Naive thymus-derived CD8-positive, alpha-beta T cell (primary cell): ENCODE measurements around the gene RLN2. TPM values are rescaled to one million over a fixed set of nuclear protein-coding genes. Genes with fewer than 3 reads are reported as not detected.
"Not testable (repeated sequence)": the region's sequence is repeated elsewhere in the genome, so short reads cannot be mapped to it uniquely, and the experiment has no call there.

Experiments used
- ATAC-seq, 2 donors: fragments of 150-1000 bp; cut with Tn5 transposase in 1 of 2; sonication (Bioruptor Pico), chemical (Tn5 transposase) in 1 of 2; 1 replicate in 1 of 2; 2 replicates in 1 of 2; pipeline ENCODE4 v1.10.0; 2021; ENCODE audit warnings: mild to moderate bottlenecking in 2 of 2, moderate library complexity in 2 of 2
- POLR2A ChIA-PET: fragments of 350-600 bp; sonication (Branson Sonifier 250); formaldehyde crosslinking; loops from one replicate; lab custom pipeline; 2021; ENCODE audit warnings: antibody characterized with exemption; lab: Charles Lee
- DNase-seq, 10 donors: peaks; one replicate each; pipeline versions ENCODE4 v3.0.0 to v3.0.0-alpha.2; 2020 to 2022
- H3K27ac Mint-ChIP-seq, 10 donors: one replicate each; pipeline ENCODE4 v1.8.0; 2020 to 2022; ENCODE audit warnings: mild to moderate bottlenecking in 10 of 10, mixed read lengths in 10 of 10, moderate library complexity in 4 of 10, inconsistent platforms in 1 of 10
- H3K27me3 Mint-ChIP-seq, 5 donors: one replicate each; pipeline ENCODE4 v1.8.0; 2021 to 2022; ENCODE audit warnings: mixed read lengths in 5 of 5
- H3K36me3 Mint-ChIP-seq, 3 donors: one replicate each; pipeline ENCODE4 v1.8.0; 2020 to 2022; ENCODE audit warnings: mixed read lengths in 3 of 3, mild to moderate bottlenecking in 2 of 3, inconsistent platforms in 1 of 3
- H3K4me1 Mint-ChIP-seq, 4 donors: one replicate each; pipeline ENCODE4 v1.8.0; 2021 to 2022; ENCODE audit warnings: mixed read lengths in 4 of 4
- H3K4me3 Mint-ChIP-seq, 10 donors: one replicate each; pipeline ENCODE4 v1.8.0; 2020 to 2022; ENCODE audit warnings: mild to moderate bottlenecking in 10 of 10, mixed read lengths in 10 of 10, moderate library complexity in 6 of 10, inconsistent platforms in 1 of 10
- H3K9me3 Mint-ChIP-seq, 9 donors: one replicate each; pipeline ENCODE4 v1.8.0; 2020 to 2022; ENCODE audit warnings: mixed read lengths in 9 of 9, mild to moderate bottlenecking in 3 of 9, inconsistent platforms in 1 of 9, moderate library complexity in 1 of 9
- polyA plus RNA-seq, 3 donors: library from polyadenylated mRNA; unstranded; fragments of 300-500 nt; fragmentation: Illumina TruSeq; gene quantifications; one replicate each; pipeline ENCODE4 v1.2.3, GENCODE V29; 2021
- total RNA-seq, 8 experiments: library from RNA in 2 of 8; stranded (reverse) in 2 of 8; gene quantifications; one replicate each; pipeline ENCODE4 v1.2.3 and lab custom pipeline; 2021 to 2026

Gene RLN2
- total and polyA plus RNA-seq, 5 experiments from 2014 or later, result 3.7 to 12.7 (median 7.7) TPM

DNA sequence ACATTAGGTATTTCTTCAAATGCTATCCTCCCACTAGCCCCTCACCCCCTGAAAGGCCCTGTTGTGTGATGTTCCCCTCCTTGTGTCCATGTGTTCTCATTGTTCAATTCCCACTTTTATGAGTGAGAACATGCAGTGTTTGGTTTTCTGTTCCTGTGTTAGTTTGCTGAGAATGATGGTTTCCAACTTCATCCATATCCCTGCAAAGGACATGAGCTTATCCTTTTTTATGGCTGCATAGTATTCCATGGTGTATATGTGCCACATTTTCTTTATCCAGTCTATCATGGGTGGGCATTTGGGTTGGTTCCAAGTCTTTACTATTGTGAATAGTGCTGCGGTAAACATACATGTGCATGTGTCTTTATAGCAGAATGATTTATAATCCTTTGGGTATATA, 11.9 kb upstream of the RLN2 start:
- POLR2A ChIA-PET, H3K27ac Mint-ChIP-seq, DNase-seq, ATAC-seq, H3K27me3 Mint-ChIP-seq: not testable (repeated sequence)
- Mint-ChIP-seq H3K4me3 (peak overlapping the region in 1 of 10 donors; percentile 21), H3K9me3 (peaks cover 0 to 28% (median 13%) of the 10 kb centered on the region in 9 donors), H3K4me1 (peaks cover 6 to 13% (median 9%) of the 10 kb centered on the region in 4 donors), H3K36me3 (peaks cover 13 to 32% (median 25%) of the 10 kb centered on the region in 3 donors)

DNA sequence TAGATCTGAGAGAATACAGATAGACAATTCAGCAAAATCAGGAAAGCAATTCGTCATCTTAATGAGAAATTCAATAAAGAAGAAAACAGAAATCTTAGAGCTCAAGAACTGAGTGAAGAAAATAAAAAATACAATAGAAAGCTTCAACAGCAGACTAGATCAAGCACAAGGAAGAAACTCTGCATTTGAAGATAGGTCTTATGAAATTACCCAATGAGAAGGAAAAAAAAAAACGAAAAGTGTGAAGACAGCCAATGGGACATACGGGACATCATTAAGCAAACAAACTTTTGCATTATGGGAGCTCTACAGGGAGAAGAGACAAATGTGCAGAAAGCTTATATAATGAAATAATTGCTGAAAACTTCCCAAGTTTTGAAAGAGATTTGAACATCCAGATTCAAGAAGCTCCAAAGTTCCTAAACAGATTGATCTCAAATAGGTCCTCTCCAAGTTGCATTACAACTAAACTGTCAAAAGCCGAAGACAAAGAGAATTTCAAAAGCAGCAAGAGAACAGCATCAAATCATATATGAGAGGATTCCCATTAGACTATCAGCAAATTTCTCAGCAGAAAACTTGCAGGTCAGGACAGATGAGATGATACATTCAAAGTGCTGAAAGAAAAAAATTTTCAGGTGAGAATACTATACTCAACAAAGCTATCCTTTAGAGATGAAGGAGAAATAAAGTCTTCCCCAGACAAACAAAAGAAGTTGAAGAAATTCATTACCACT, 10.8 kb upstream of the RLN2 start:
- POLR2A ChIA-PET, result interaction anchor here (0.7 kb wide), 1 partner anchor 12 kb away, joined by 3 read pairs; no protein-coding TSS in a partner anchor

DNA sequence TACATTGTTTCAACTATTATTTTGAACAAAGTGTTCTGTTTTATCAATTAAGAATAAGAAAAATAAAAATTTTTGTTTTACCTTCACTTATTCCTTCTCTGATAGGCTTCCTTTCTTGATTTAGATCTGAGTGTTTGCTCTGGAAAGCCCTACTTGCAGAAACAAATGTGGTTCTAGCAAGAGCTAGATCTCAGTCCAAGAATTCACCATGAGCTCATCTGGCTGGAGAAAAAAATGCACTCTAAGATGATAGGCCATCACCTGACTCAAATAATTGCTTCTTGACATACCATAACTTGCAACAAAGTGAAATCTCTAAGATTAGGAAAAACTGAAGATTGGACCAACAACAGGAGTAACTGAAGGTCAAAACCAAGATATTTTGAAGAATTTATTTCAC, 6.3 kb upstream of the RLN2 start:
- Mint-ChIP-seq H3K4me1 (peaks cover 8 to 26% (median 12%) of the 10 kb centered on the region in 4 donors), H3K27ac (no peak overlapping the region), H3K9me3 (peaks cover 0 to 17% (median 13%) of the 10 kb centered on the region in 9 donors), H3K4me3 (no peak overlapping the region), H3K36me3 (peaks cover 8 to 20% (median 13%) of the 10 kb centered on the region in 3 donors), H3K27me3 (no peaks in the 10 kb centered on the region)
- DNase-seq (no peak), ATAC-seq (no peak)
- POLR2A ChIA-PET, result no interaction called here

More for the DNA sequence above, 10.8 kb upstream of the RLN2 start:
- Mint-ChIP-seq H3K27me3 (no peaks in the 10 kb centered on the region), H3K4me1 (peaks cover 0 to 6% (median 3%) of the 10 kb centered on the region in 4 donors), H3K4me3 (no peak overlapping the region), H3K36me3 (peaks cover 13 to 32% (median 18%) of the 10 kb centered on the region in 3 donors), H3K27ac (peak overlapping the region in 4 of 10 donors; percentile 27 to 59 (median 39)), H3K9me3 (peaks cover 0 to 28% (median 13%) of the 10 kb centered on the region in 9 donors)
- no peak for ATAC-seq
- DNase-seq, result no peak

DNA sequence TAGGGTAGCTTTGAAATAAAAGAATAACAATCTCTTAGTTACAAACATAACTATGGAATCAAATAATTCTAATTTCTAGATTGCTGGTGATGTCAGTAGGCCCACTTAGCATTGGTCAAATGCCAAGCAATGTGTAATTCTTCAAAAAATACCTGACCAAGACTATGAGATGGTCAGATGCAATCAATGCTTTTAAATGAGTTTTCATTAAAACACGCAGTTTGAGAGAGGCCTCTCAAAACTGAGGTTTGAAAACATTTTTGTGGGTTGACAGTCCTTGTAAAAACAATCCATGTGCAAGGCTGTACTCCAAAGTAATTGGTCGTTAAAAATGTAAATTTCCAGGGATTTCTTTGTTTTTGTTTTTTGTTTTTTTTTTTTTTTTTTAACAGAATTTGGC, 1.2 kb upstream of the RLN2 start:
- H3K4me3 Mint-ChIP-seq, result no peak overlapping the region
- H3K9me3 Mint-ChIP-seq, result no peaks in the 10 kb centered on the region
- H3K4me1 Mint-ChIP-seq, result peaks cover 18 to 50% (median 30%) of the 10 kb centered on the region in 4 donors
- DNase-seq (no peak), ATAC-seq (no peak)
- POLR2A ChIA-PET, result no interaction called here
- H3K27me3 Mint-ChIP-seq, result no peaks in the 10 kb centered on the region
- peak overlapping the region in 1 of 10 donors; percentile 19 for H3K27ac Mint-ChIP-seq
- no peaks in the 10 kb centered on the region for H3K36me3 Mint-ChIP-seq

DNA sequence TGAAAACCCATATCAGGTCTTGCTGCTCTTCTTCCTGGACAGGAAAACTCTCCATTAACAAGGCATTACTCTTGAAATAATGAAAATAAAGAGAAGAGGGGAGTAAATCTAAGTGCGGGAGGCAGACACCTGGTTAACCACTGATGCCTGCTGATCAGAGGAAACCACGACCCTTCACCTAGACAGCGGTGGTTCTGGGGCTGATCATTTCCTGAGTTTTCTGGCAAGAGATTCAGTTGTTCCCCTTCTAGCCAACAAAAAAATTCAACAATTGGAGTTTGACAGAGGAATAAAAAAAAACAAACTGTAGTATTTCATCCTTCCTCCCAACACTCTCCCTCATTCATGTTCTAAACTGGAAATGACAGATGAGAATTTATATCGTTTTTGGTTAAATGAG, 3.0 kb downstream of the RLN2 start:
- Mint-ChIP-seq H3K4me1 (peaks cover 14 to 33% (median 26%) of the 10 kb centered on the region in 4 donors), H3K4me3 (peak overlapping the region; percentile 32 to 82 (median 64)), H3K9me3 (peaks cover 0 to 11% (median 6%) of the 10 kb centered on the region in 9 donors), H3K27ac (peak overlapping the region; percentile 33 to 71 (median 56)), H3K36me3 (peaks cover 9 to 23% (median 11%) of the 10 kb centered on the region in 3 donors), H3K27me3 (no peaks in the 10 kb centered on the region)
- peak in 5 of 10 donors; percentile 8 to 32 (median 23) for DNase-seq
- POLR2A ChIA-PET, result no interaction called here
- peak in 1 of 2 donors; percentile 25 for ATAC-seq

DNA sequence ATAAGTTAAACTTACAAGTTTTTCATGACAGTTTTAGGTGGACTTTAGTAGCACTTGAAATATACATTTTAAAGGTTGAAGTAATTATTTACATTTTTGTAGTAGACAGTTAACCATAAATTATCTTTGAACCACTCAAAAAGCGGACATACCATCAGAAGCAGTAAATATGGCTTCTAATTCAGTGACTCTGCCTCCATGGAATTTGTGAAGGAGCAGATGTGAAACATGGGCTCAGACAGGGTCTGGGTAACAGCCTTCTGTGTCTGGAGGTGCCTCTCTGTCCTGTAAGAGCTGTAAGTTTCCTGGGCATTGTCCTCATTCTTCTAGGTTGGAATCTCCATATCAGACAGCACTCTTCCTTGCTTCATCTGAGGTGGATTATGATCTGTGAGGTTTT, 12.4 kb downstream of the RLN2 start:
- Mint-ChIP-seq H3K27ac (no peak overlapping the region), H3K9me3 (peaks cover 9 to 51% (median 26%) of the 10 kb centered on the region in 9 donors), H3K4me1 (peaks cover 0 to 7% (median 3%) of the 10 kb centered on the region in 4 donors), H3K4me3 (no peak overlapping the region), H3K36me3 (peaks cover 18 to 40% (median 29%) of the 10 kb centered on the region in 3 donors), H3K27me3 (peaks cover 0 to 3% (median 0%) of the 10 kb centered on the region in 5 donors)
- no peak for ATAC-seq
- no peak for DNase-seq
- POLR2A ChIA-PET, result no interaction called here

DNA sequence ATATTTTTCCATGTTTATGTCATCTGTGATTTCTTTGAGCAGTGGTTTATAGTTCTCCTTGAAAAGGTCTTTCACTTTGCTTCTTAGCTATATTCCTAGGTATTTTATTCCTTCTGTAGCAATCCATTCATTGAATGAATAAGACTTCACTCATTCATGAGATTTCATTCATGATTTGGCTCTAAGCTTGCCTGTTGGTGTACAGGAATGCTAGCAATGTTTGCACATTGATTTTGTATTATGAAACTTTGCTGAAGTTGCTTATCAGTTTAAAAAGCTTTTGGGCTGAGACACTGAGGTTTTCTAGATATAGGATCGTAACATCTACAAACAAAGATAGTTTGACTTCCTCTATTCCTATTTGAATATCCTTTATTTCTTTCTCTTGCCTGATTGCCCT, 15.9 kb downstream of the RLN2 start:
- H3K9me3 Mint-ChIP-seq, result peaks cover 0 to 40% (median 20%) of the 10 kb centered on the region in 9 donors
- H3K4me1 Mint-ChIP-seq, result peaks cover 0 to 4% (median under 1%) of the 10 kb centered on the region in 4 donors
- DNase-seq (no peak), ATAC-seq (no peak)
- POLR2A ChIA-PET, result no interaction called here
- H3K4me3 Mint-ChIP-seq, result no peak overlapping the region
- peaks cover 0 to 2% (median 0%) of the 10 kb centered on the region in 5 donors for H3K27me3 Mint-ChIP-seq
- H3K27ac Mint-ChIP-seq, result no peak overlapping the region
- peaks cover 0 to 18% (median 11%) of the 10 kb centered on the region in 3 donors for H3K36me3 Mint-ChIP-seq

DNA sequence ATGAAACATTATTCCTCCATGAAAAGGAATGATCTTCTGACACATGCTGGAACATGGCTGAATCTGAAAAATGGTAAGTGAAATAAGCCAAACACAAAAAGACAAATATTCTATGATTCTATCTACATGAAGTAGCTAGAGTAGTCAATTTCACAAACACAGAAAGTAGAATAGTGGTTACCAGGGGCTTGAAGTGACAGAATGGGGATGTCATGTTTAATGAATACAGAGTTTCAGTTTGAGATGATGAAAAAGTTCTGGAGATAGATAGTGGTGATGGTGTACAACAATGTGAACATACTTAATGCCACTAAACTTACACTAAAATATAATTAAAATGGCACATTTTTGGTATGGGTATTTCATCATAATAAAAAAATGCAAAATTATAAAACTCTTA, 18.3 kb downstream of the RLN2 start:
- no peak for DNase-seq
- ATAC-seq, result no peak
- peaks cover 0 to 18% (median 6%) of the 10 kb centered on the region in 3 donors for H3K36me3 Mint-ChIP-seq
- peaks cover 0 to 4% (median under 1%) of the 10 kb centered on the region in 4 donors for H3K4me1 Mint-ChIP-seq
- POLR2A ChIA-PET, result no interaction called here
- peaks cover 0 to 40% (median 20%) of the 10 kb centered on the region in 9 donors for H3K9me3 Mint-ChIP-seq
- H3K4me3 Mint-ChIP-seq, result no peak overlapping the region
- no peak overlapping the region for H3K27ac Mint-ChIP-seq
- H3K27me3 Mint-ChIP-seq, result peaks cover 0 to 2% (median 0%) of the 10 kb centered on the region in 5 donors

DNA sequence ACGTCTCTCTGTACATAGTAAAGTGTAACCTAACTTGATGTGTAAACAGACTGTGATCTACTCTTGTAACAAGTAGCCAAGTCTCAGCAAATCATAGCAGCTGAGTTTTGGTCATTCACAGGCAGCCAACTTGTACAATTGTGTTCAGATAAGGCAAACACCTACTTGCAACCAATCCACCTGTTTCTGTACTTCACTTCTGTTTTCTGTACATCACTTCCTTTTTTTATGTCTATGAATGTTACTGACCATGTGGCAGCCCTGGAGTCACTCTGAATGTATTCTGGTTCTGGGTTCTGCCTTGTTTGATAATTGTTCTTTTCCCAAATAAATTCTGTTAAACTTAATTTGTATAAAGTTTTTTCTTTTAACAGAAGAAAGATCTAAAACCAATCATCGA, 26.0 kb downstream of the RLN2 start:
- POLR2A ChIA-PET, result no interaction called here
- H3K9me3 Mint-ChIP-seq, result peaks cover 0 to 5% (median 0%) of the 10 kb centered on the region in 9 donors
- H3K36me3 Mint-ChIP-seq, result peaks cover 0 to 2% (median 0%) of the 10 kb centered on the region in 3 donors

DNA sequence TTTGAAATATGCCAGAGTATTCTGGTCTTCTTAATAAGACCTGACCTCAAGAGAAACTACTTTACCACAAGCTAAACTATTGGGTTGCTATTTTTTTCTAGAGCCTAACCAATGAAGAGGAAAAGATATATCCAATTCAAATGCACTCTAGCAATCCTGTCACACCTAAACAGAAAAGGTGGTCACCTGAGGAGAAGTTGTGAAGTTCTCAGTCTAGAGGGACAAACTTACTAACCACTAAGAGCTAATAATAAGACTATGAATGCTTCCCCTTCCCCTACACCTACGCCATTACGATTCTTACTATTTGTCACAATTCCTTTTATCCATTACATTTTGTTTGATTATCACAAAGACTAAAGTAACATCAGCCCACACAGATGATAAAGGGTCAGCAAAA, 29.7 kb downstream of the RLN2 start:
- ATAC-seq (no peak), DNase-seq (no peak)
- POLR2A ChIA-PET, result no interaction called here
- H3K36me3 Mint-ChIP-seq, result no peaks in the 10 kb centered on the region
- peak overlapping the region in 1 of 10 donors; percentile 16 for H3K27ac Mint-ChIP-seq
- no peak overlapping the region for H3K4me3 Mint-ChIP-seq
- peaks cover 0 to 4% (median 0%) of the 10 kb centered on the region in 9 donors for H3K9me3 Mint-ChIP-seq
- H3K27me3 Mint-ChIP-seq, result peaks cover 0 to 2% (median 0%) of the 10 kb centered on the region in 5 donors
- H3K4me1 Mint-ChIP-seq, result no peaks in the 10 kb centered on the region

More for the DNA sequence above, 26.0 kb downstream of the RLN2 start:
- Mint-ChIP-seq H3K27ac (no peak overlapping the region), H3K4me3 (no peak overlapping the region), H3K27me3 (no peaks in the 10 kb centered on the region), H3K4me1 (no peaks in the 10 kb centered on the region)
- no peak for ATAC-seq
- DNase-seq, result no peak

DNA sequence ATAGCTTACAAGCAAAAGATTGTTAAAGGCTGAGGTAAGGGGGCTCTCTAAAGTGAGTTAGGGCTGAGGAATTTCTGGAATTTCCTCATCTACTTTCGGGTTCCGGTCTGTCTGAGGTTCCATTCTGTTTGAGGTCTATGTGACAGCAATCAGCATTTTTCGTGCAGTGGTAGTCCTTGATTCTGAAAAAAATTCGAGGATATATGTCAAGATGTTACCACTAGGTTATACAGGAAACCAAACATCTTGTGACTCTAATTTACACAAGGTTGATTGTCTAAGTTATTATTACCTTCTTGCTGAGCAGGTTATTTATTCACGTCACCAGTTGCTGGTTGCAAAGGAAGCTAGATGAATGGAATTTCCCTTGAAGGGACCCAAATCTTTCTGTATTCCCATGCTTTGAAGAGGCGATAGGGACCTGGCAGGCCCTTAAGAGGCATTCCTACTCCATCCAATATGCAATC, 35.2 kb downstream of the RLN2 start:
- no peak for ATAC-seq
- H3K9me3 Mint-ChIP-seq, result no peaks in the 10 kb centered on the region
- no peak for DNase-seq

DNA sequence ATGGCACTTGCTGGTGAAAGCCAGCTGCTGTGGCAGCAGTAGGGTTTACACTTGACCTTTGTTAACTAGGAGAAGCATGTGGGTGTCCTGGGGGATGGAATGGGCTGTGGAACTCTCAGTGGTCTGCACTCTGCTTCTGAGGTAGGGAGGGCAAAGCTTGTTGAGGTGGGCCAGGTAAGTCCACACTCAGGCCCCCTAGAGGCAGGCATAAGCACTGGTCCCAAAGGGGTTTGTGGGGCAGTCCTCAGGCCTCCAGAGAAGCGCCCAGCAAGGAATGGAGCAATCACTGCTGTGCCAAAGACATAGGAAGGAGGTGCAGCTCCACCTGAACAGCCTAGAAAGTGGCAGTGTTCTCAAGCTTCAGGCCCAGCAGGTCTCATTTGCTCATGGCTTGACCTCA, 38.6 kb downstream of the RLN2 start:
- Mint-ChIP-seq H3K4me3 (no peak overlapping the region), H3K36me3 (peaks cover 0 to 2% (median 0%) of the 10 kb centered on the region in 3 donors), H3K27ac (peak overlapping the region in 2 of 10 donors; percentile 22 to 60), H3K4me1 (peaks cover 4 to 22% (median 18%) of the 10 kb centered on the region in 4 donors), H3K9me3 (peaks cover 0 to 2% (median 0%) of the 10 kb centered on the region in 9 donors), H3K27me3 (no peaks in the 10 kb centered on the region)
- POLR2A ChIA-PET, result no interaction called here
- DNase-seq, result no peak
- ATAC-seq, result no peak

More for the DNA sequence above, 35.2 kb downstream of the RLN2 start:
- POLR2A ChIA-PET, result no interaction called here
- Mint-ChIP-seq H3K4me3 (no peak overlapping the region), H3K36me3 (no peaks in the 10 kb centered on the region), H3K4me1 (peaks cover 2 to 11% (median 7%) of the 10 kb centered on the region in 4 donors), H3K27ac (no peak overlapping the region), H3K27me3 (peaks cover 0 to 2% (median 0%) of the 10 kb centered on the region in 5 donors)

DNA sequence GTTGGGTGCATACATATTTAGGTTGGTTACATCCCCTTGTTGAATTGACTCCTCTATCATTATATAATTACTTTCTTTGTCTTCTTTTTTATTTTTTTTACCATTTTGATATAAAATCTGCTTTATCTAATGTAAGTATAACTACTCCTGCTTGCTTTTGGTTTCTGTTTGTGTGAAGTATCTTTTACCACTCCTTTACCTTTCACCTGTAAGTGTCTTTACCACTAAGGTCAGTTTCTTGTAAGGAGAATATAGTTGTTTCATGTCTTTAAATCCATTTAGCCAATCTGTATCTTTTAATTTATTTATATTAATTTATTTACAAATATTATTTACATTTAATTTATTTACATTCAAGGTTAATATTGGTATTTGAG, 40.3 kb downstream of the RLN2 start:
- Mint-ChIP-seq H3K4me1 (peaks cover 4 to 22% (median 18%) of the 10 kb centered on the region in 4 donors), H3K9me3 (peaks cover 0 to 14% (median 3%) of the 10 kb centered on the region in 9 donors), H3K27me3 (no peaks in the 10 kb centered on the region), H3K36me3 (peaks cover 0 to 5% (median 0%) of the 10 kb centered on the region in 3 donors), H3K27ac (peak overlapping the region in 1 of 10 donors; percentile 24), H3K4me3 (peak overlapping the region in 2 of 10 donors; percentile 0 to 1)
- ATAC-seq, result no peak
- DNase-seq, result no peak
- POLR2A ChIA-PET, result interaction anchor here (1.1 kb wide), 1 partner anchor 173 kb away, joined by 3 read pairs; no protein-coding TSS in a partner anchor
